NOMO-1 (cell line): ENCODE data around the gene ZMYND15.
"Not testable (repeated sequence)": the region's sequence is repeated elsewhere in the genome, so short reads cannot be mapped to it uniquely, and the experiment has no call there.

ENCODE experiments used
- DNase-seq, 2 experiments: peaks; one replicate each; lab custom pipeline; 2025; ENCODE audit not compliant: unreplicated experiment in 2 of 2; lab: John Stamatoyannopoulos, UW

Gene ZMYND15

GRCh38 chr17:4739122-4740024 is at the start of gene ZMYND15, which contains the start of gene CXCL16:
ZMYND15 (plus strand) TSS chr17:4739833; CDS start chr17:4740549, 716 bp downstream.
CXCL16 (minus strand) TSS chr17:4739928; CDS start chr17:4739339, 589 bp downstream.
- DNase-seq, result peak; percentile 31 to 43

GRCh38 chr17:4689872-4690271 is 49.8 kb upstream of the ZMYND15 start:
- DNase-seq, result not testable (repeated sequence)

- no peak for DNase-seq
Observed at GRCh38 chr17:4690745-4691144, 48.9 kb upstream of the ZMYND15 start.

- DNase-seq, result no peak
Observed at GRCh38 chr17:4691686-4692085, 47.9 kb upstream of the ZMYND15 start.

- DNase-seq, result no peak
Observed at GRCh38 chr17:4693416-4693815, 46.2 kb upstream of the ZMYND15 start.

GRCh38 chr17:4696437-4696805 is 43.2 kb upstream of the ZMYND15 start:
- peak; percentile 1 to 40 for DNase-seq

- DNase-seq, result not testable (repeated sequence)
Observed at GRCh38 chr17:4699401-4700056, 40.1 kb upstream of the ZMYND15 start.

- no peak for DNase-seq
Observed at GRCh38 chr17:4701116-4701515, 38.5 kb upstream of the ZMYND15 start.

- DNase-seq, result no peak
Observed at GRCh38 chr17:4703330-4703691, 36.3 kb upstream of the ZMYND15 start.

GRCh38 chr17:4704574-4704907 is 35.1 kb upstream of the ZMYND15 start:
- DNase-seq, result not testable (repeated sequence)

GRCh38 chr17:4704991-4705390 is 34.6 kb upstream of the ZMYND15 start:
- DNase-seq, result no peak

- DNase-seq, result no peak
Observed at GRCh38 chr17:4706121-4706520, 33.5 kb upstream of the ZMYND15 start.

GRCh38 chr17:4708436-4708835 is 31.2 kb upstream of the ZMYND15 start:
- no peak for DNase-seq

- peak; percentile 95 for DNase-seq
Observed at GRCh38 chr17:4709794-4710692, 29.6 kb upstream of the ZMYND15 start, which contains the start of gene ARRB2. ARRB2 (plus strand) TSS chr17:4710632; CDS start chr17:4710722, 90 bp downstream.

GRCh38 chr17:4710693-4711634 is 28.7 kb upstream of the ZMYND15 start:
- DNase-seq, result peak; percentile 61 to 77

- peak; percentile 64 to 81 for DNase-seq
Observed at GRCh38 chr17:4711661-4712181, 27.9 kb upstream of the ZMYND15 start.

- peak; percentile 31 to 44 for DNase-seq
Observed at GRCh38 chr17:4712526-4712925, 27.1 kb upstream of the ZMYND15 start.

GRCh38 chr17:4714340-4715062 is 25.1 kb upstream of the ZMYND15 start:
- DNase-seq, result not testable (repeated sequence)
